ENCODE measurements around the gene PDE11A. TPM values are rescaled to one million over a fixed set of nuclear protein-coding genes. Genes with fewer than 3 reads are reported as not detected.
A peak's percentile ranks its signal among the peaks of the same experiment; 100 is the strongest.

The PDE11A gene
- total RNA-seq, 4 donors from 2014 or later = 0.11 to 1.2 (median 0.26) TPM

DNA sequence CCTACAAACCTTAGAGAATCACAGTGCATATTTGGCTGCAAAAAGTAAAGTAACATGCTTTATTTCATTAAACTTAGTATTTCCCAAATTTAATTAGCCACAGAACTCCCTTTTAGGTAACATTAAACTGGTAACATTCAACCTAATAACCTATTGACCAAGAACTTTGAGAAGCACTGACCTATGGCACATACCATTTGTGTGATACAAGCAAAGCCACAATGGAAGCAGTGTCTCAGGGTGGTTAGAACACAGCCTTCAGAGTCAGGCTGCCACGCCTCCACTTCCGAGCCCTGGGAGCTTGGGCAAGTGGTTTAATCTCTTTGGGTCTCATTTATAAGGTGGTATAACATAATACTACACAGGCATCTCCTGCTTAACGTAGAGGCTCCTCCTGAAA lies 301.4 kb downstream of the PDE11A start:
- intact Hi-C loops (cut with DNase I; ENCODE audit: low total_unique reads) = no loop called here
- TF ChIP-seq POLR2A (IDR thresholded peaks at IDR 0.05) = no peak
- TF ChIP-seq, protein P1, sequence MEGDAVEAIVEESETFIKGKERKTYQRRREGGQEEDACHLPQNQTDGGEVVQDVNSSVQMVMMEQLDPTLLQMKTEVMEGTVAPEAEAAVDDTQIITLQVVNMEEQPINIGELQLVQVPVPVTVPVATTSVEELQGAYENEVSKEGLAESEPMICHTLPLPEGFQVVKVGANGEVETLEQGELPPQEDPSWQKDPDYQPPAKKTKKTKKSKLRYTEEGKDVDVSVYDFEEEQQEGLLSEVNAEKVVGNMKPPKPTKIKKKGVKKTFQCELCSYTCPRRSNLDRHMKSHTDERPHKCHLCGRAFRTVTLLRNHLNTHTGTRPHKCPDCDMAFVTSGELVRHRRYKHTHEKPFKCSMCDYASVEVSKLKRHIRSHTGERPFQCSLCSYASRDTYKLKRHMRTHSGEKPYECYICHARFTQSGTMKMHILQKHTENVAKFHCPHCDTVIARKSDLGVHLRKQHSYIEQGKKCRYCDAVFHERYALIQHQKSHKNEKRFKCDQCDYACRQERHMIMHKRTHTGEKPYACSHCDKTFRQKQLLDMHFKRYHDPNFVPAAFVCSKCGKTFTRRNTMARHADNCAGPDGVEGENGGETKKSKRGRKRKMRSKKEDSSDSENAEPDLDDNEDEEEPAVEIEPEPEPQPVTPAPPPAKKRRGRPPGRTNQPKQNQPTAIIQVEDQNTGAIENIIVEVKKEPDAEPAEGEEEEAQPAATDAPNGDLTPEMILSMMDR (IDR thresholded peaks at IDR 0.05) = no peak
- no peak overlapping the region for H3K4me3 ChIP-seq (ENCODE audit: low read depth, poor library complexity, severe bottlenecking)
- 88 to 92% methylated on average over 3 of the region's 3 CpGs for WGBS, 2 donors
- DNase-seq (ENCODE audit: low spot score in 2 of 2) = no peak

DNA sequence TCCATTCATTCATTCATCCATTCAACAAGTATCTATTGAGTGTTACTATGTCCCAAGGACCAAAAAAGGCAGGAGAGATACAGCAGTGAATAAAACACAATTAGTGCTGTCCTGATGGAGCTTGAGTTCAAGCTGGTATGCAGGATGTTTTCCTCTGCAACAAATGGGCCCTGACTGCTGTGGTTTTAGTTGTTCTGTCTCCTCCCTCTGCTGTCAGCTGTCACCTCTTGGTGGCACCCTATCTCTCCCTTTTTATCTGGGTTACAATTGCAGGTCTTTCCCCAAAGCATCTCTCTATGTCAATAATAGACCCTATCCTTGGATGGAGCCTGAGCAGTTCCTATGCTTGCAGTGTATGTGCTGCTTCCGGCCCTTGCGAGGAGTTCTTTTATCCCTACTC lies 304.8 kb downstream of the PDE11A start:
- WGBS, 2 donors = 76 to 100% methylated on average over 2 of the region's 2 CpGs
- intact Hi-C loops (cut with DNase I; ENCODE audit: low total_unique reads) = loop anchor here (10.0 kb wide), 1 partner anchor 433 kb away; no protein-coding TSS in a partner anchor

DNA sequence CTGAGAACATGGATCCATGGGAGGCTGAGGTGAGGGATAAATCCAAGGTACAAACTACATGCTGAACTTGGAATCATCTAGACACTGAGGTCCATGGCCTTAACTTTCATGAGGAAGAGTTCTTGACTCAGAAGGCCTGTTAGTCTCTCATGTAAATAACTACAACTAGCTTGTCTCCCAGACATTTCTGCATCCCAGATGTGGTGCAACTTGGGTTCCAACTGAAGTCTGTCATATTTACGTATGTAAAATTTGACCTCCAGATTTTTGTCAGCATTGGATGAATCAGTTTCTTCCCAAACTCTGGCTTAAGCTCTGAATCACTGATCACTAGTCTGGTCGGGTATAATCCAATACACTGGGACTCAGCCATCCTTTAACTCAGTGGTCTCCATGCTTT lies 306.9 kb downstream of the PDE11A start:
- DNase-seq (ENCODE audit: low spot score in 2 of 2) = no peak
- 84 to 91% methylated on average over 2 of the region's 2 CpGs for WGBS, 2 donors
- no peak for TF ChIP-seq POLR2A (IDR thresholded peaks at IDR 0.05)
- TF ChIP-seq, protein P1 (IDR thresholded peaks at IDR 0.05) = no peak
- intact Hi-C loops (cut with DNase I; ENCODE audit: low total_unique reads) = loop anchor here (10.0 kb wide), 1 partner anchor 431 kb away; no protein-coding TSS in a partner anchor
- H3K4me3 ChIP-seq (ENCODE audit: low read depth, poor library complexity, severe bottlenecking) = no peak overlapping the region

More for the DNA sequence above, 304.8 kb downstream of the PDE11A start:
- DNase-seq (ENCODE audit: low spot score in 2 of 2) = no peak
- H3K4me3 ChIP-seq (ENCODE audit: low read depth, poor library complexity, severe bottlenecking) = no peak overlapping the region
- TF ChIP-seq, protein P1 (IDR thresholded peaks at IDR 0.05) = no peak
- no peak for TF ChIP-seq POLR2A (IDR thresholded peaks at IDR 0.05)

DNA sequence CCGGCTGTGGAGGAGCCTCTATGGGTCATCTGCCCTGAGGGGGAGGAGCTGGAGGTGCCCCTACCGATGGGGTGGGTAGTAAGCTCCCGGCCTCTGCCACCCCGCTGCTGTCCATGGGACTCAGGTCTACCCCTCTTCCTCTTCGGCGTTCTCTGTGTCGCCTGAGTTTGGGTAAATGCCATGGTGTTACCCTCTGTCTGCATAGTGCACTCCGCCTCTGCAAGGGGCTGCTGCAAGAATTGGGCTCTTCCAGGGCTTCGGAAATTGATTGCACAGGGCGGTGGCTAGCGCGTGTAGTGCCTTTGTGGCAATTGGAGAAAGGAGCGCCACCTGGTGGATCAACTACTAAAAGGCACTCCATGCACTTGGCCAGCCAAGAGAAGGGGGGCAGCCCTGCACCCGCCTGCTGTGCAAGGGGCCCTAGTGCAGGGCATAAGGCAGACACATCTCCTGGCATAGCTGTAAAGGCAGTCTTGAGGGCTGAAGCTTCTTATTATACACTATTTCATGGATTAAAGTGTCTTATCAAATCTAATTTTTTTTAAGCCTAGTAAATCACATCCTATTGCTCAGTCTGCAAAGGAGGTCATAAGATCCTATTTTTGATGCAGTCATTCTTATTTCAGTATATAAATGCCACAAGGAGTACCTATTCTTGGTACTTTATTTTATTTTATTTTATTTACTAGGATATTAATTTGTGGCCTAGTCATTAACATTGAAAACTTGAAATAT lies 308.9 kb downstream of the PDE11A start:
- intact Hi-C loops (cut with DNase I; ENCODE audit: low total_unique reads) = loop anchor here (10.0 kb wide), 1 partner anchor 429 kb away; no protein-coding TSS in a partner anchor

GRCh38 chr2:177759443-177759842 lies 313.1 kb downstream of the PDE11A start:
- TF ChIP-seq POLR2A (IDR thresholded peaks at IDR 0.05) = no peak
- TF ChIP-seq, protein P1 (IDR thresholded peaks at IDR 0.05) = no peak
- intact Hi-C loops (cut with DNase I; ENCODE audit: low total_unique reads) = no loop called here
- H3K4me3 ChIP-seq (ENCODE audit: low read depth, poor library complexity, severe bottlenecking) = no peak overlapping the region
- 77 to 81% methylated on average over 3 of the region's 3 CpGs for WGBS, 2 donors
- no peak for DNase-seq (ENCODE audit: low spot score in 2 of 2)

More for the DNA sequence above, 308.9 kb downstream of the PDE11A start:
- 29 to 30% methylated on average over 14 of the region's 14 CpGs for WGBS, 2 donors
- peak; percentile 41 to 92 for DNase-seq (ENCODE audit: low spot score in 2 of 2)
- H3K4me3 ChIP-seq (ENCODE audit: low read depth, poor library complexity, severe bottlenecking) = no peak overlapping the region
- TF ChIP-seq POLR2A (IDR thresholded peaks at IDR 0.05) = no peak
- TF ChIP-seq, protein P1 (IDR thresholded peaks at IDR 0.05) = no peak

Measured in lower leg skin (tissue), 4 donors.